GM18498 (cell line): ENCODE results near the gene CFAP54.

Experiments
- ATAC-seq: cut with Tn5 transposase; IDR thresholded peaks from one replicate; pipeline ENCODE4 v1.9.1; 2021; ENCODE audit warnings: mild to moderate bottlenecking, moderate library complexity; ENCODE audit not compliant: unreplicated experiment

The CFAP54 gene

GRCh38 chr12:96729886-96730285 is 240.5 kb downstream of the CFAP54 start:
- no peak for ATAC-seq

- no peak for ATAC-seq
Observed at GRCh38 chr12:96743606-96744005, 254.2 kb downstream of the CFAP54 start.

- no peak for ATAC-seq
Observed at GRCh38 chr12:96749999-96750398, 260.6 kb downstream of the CFAP54 start.

- no peak for ATAC-seq
Observed at GRCh38 chr12:96751626-96752025, 262.2 kb downstream of the CFAP54 start.

GRCh38 chr12:96752211-96752610 is 262.8 kb downstream of the CFAP54 start:
- ATAC-seq: no peak

GRCh38 chr12:96766232-96766631 is 276.9 kb downstream of the CFAP54 start:
- no peak for ATAC-seq

GRCh38 chr12:96769400-96769799 is 280.0 kb downstream of the CFAP54 start:
- no peak for ATAC-seq

GRCh38 chr12:96770219-96771102 is 281.1 kb downstream of the CFAP54 start:
- no peak for ATAC-seq

GRCh38 chr12:96773031-96773430 is 283.7 kb downstream of the CFAP54 start:
- no peak for ATAC-seq

GRCh38 chr12:96774496-96775256 is 285.3 kb downstream of the CFAP54 start:
- no peak for ATAC-seq

- ATAC-seq: no peak
Observed at GRCh38 chr12:96776908-96777307, 287.5 kb downstream of the CFAP54 start.

- ATAC-seq: no peak
Observed at GRCh38 chr12:96780330-96780729, 291.0 kb downstream of the CFAP54 start.

- no peak for ATAC-seq
Observed at GRCh38 chr12:96786791-96787190, 297.4 kb downstream of the CFAP54 start.

GRCh38 chr12:96803969-96804368 is 314.6 kb downstream of the CFAP54 start:
- ATAC-seq: no peak

- ATAC-seq: no peak
Observed at GRCh38 chr12:96806272-96806671, 316.9 kb downstream of the CFAP54 start.

- ATAC-seq: no peak
Observed at GRCh38 chr12:96807741-96808140, 318.4 kb downstream of the CFAP54 start.

GRCh38 chr12:96808587-96808986 is 319.2 kb downstream of the CFAP54 start:
- no peak for ATAC-seq

GRCh38 chr12:96809522-96809921 is 320.1 kb downstream of the CFAP54 start:
- no peak for ATAC-seq

GRCh38 chr12:96810057-96810456 is 320.7 kb downstream of the CFAP54 start:
- no peak for ATAC-seq

GRCh38 chr12:96810477-96810876 is 321.1 kb downstream of the CFAP54 start:
- ATAC-seq: no peak

- no peak for ATAC-seq
Observed at GRCh38 chr12:96811083-96811482, 321.7 kb downstream of the CFAP54 start.

GRCh38 chr12:96812153-96812552 is 322.8 kb downstream of the CFAP54 start:
- no peak for ATAC-seq
